GM12878 (cell line): ENCODE measurements around the gene DHRS12. TPM values are rescaled to one million over a fixed set of nuclear protein-coding genes. Genes with fewer than 3 reads are reported as not detected.

Experiments
- ATAC-seq: fragments of 200-7000 bp; cut with Tn5 transposase; 3 replicates; pipeline ENCODE4 v1.9.1; 2020; ENCODE audit warnings: mild to moderate bottlenecking, moderate library complexity
- BruUV-seq: library from RNA; stranded (reverse); fragments of 400-500 nt; replicated peaks from 2 replicates; lab custom pipeline; 2021; lab: Mats Ljungman, UMichigan
- CTCF ChIA-PET: fragments of 300-600 bp; sonication (Branson Sonifier 250); formaldehyde crosslinking; extraction: SDS; loops from one replicate; lab custom pipeline; 2021; ENCODE audit warnings: inconsistent platforms; lab: Yijun Ruan, JAX
- POLR2A ChIA-PET: fragments of 350-600 bp; formaldehyde crosslinking; extraction: SDS; loops from one replicate; lab custom pipeline; 2021; ENCODE audit warnings: inconsistent platforms; lab: Charles Lee
- RAD21 ChIA-PET: fragments of 300-600 bp; sonication (Branson Sonifier 250); formaldehyde crosslinking; loops from one replicate; lab custom pipeline; 2023; ENCODE audit warnings: antibody characterized with exemption; ENCODE audit not compliant: unreplicated experiment; lab: Charles Lee
- SMC1A ChIA-PET: fragments of 300-600 bp; sonication (Branson Sonifier 250); formaldehyde crosslinking; loops from one replicate; lab custom pipeline; 2023; ENCODE audit not compliant: unreplicated experiment, uncharacterized antibody; lab: Charles Lee
- DNase-seq: peaks from one replicate; pipeline ENCODE4 v3.0.0-alpha.2; 2011; ENCODE audit warnings: low read depth, low spot score
- FAIRE-seq: peaks from 3 replicates; lab custom pipeline; 2011; peaks lifted over from hg19 to GRCh38; lab: Jason Lieb, UNC
- H2AFZ ChIP-seq: 2 replicates; pipeline ENCODE4 v1.6.0; 2011; ENCODE audit warnings: low read depth, low read length, control low read depth; ENCODE audit not compliant: control insufficient read depth
- H3K27ac ChIP-seq: 2 replicates; pipeline ENCODE4 v1.5.1; 2011; ENCODE audit warnings: control low read depth; ENCODE audit not compliant: control insufficient read depth, insufficient read depth
- H3K27me3 ChIP-seq, 2 experiments: replicated peaks in 1 of 2; 2 replicates each; pipeline versions ENCODE4 v1.6.0 to v1.6.1; 2011; ENCODE audit warnings: low read length in 1 of 2; ENCODE audit not compliant: control insufficient read depth in 2 of 2, insufficient read depth in 2 of 2
- H3K36me3 ChIP-seq, 2 experiments: 2 replicates each; pipeline ENCODE4 v1.5.1; 2011; ENCODE audit warnings: low read length in 1 of 2; ENCODE audit not compliant: control insufficient read depth in 2 of 2, insufficient read depth in 2 of 2
- H3K4me1 ChIP-seq: 2 replicates; pipeline ENCODE4 v1.6.1; 2011; ENCODE audit warnings: mild to moderate bottlenecking, low read length, moderate library complexity, mixed read lengths; ENCODE audit not compliant: control insufficient read depth, insufficient read depth
- H3K4me2 ChIP-seq: 2 replicates; pipeline ENCODE4 v1.6.0; 2011; ENCODE audit warnings: control low read depth; ENCODE audit not compliant: control insufficient read depth, insufficient read depth
- H3K4me3 ChIP-seq: fragments of 200-600 bp; sonication (generic); 2 replicates; pipeline ENCODE4 v1.5.1; 2016
- H3K79me2 ChIP-seq: 2 replicates; pipeline ENCODE4 v1.6.0; 2011; ENCODE audit warnings: low read length; ENCODE audit not compliant: control insufficient read depth, insufficient read depth
- H3K9ac ChIP-seq: 2 replicates; pipeline ENCODE4 v1.8.0; 2011; ENCODE audit warnings: low read length, control low read depth, mixed read lengths; ENCODE audit not compliant: control insufficient read depth, insufficient read depth
- H3K9me3 ChIP-seq: replicated peaks from 3 replicates; pipeline ENCODE4 v1.5.1; 2011; ENCODE audit warnings: mild to moderate bottlenecking, low read length; ENCODE audit not compliant: control insufficient read depth, insufficient read depth
- H4K20me1 ChIP-seq: 2 replicates; pipeline ENCODE4 v1.6.0; 2011; ENCODE audit not compliant: control insufficient read depth, insufficient read depth
- HDAC2 ChIP-seq: fragments of 200-600 bp; sonication (generic); IDR thresholded peaks from 2 replicates; pipeline ENCODE4 v1.6.1; 2017
- JUND ChIP-seq: IDR thresholded peaks from 2 replicates; pipeline ENCODE4 v1.6.1; 2012; ENCODE audit warnings: low read depth, mild to moderate bottlenecking, low read length, improper control_type of control experiment, moderate library complexity
- NR2C2 ChIP-seq: IDR thresholded peaks from 2 replicates; pipeline ENCODE4 v1.6.1; 2011; ENCODE audit warnings: borderline replicate concordance, low read depth; ENCODE audit not compliant: control insufficient read depth, insufficient read length
- PKNOX1 ChIP-seq: fragments of 450-650 bp; IDR thresholded peaks from 2 replicates; pipeline ENCODE4 v1.6.1; 2016; ENCODE audit warnings: mild to moderate bottlenecking
- ZNF274 ChIP-seq: IDR thresholded peaks from one replicate; pipeline ENCODE4 v1.8.0; 2011; ENCODE audit not compliant: insufficient read length, insufficient read depth
- WGBS: methylation state at CpG from one replicate; pipeline ENCODE4 v1.1.6; 2016; ENCODE audit warnings: low lambda C conversion rate; ENCODE audit not compliant: insufficient replicate concordance, insufficient coverage; ENCODE audit errors: missing lambda C conversion rate; 5-methylcytosine and 5-hydroxymethylcytosine counted together
- in situ Hi-C: fragments of 300-500 bp; cut with MboI; formaldehyde crosslinking; loops from 9 replicates; pipeline ENCODE4 v1.14.3; 2018; ENCODE audit warnings: mixed read lengths
- intact Hi-C: fragments of 100-400 bp; cut with micrococcal nuclease; formaldehyde crosslinking; loops from one replicate; pipeline ENCODE4 v1.14.2; 2022; ENCODE audit not compliant: unreplicated experiment
- polyA plus RNA-seq, 11 experiments: library from polyadenylated mRNA; depleted of rRNA in 4 of 11; unstranded in 6 of 11; stranded (reverse) in 5 of 11; fragments of >200 nt; fragmentation: Nextera tagmentation in 4 of 11; fragmentation: Illumina TruSeq in 1 of 11; extraction: Ambion mirVana in 4 of 11; extraction: Trizol in 1 of 11; gene quantifications; 1 replicate in 1 of 11; 2 replicates in 10 of 11; pipeline versions ENCODE4 v1.2.1 to v1.2.3, GENCODE V29; 2011 to 2016; ENCODE audit warnings: inconsistent platforms in 2 of 11, missing spikeins in 2 of 11, low read depth in 1 of 11
- total RNA-seq, 4 experiments: library from RNA; depleted of rRNA in 3 of 4; stranded (reverse); fragments of >200 nt in 3 of 4; fragmentation: Illumina TruSeq in 1 of 4; extraction: Trizol in 1 of 4; gene quantifications; 2 replicates each; pipeline versions ENCODE4 v1.2.1 to v1.2.3, GENCODE V29; 2013 to 2021

DHRS12 gene
- total and polyA plus RNA-seq, 10 of the 15 experiments (the other 5 are each of a cell fraction or from before 2014, with no cell fraction given) = 2.9 to 11.3 (median 8.2) TPM

DNA sequence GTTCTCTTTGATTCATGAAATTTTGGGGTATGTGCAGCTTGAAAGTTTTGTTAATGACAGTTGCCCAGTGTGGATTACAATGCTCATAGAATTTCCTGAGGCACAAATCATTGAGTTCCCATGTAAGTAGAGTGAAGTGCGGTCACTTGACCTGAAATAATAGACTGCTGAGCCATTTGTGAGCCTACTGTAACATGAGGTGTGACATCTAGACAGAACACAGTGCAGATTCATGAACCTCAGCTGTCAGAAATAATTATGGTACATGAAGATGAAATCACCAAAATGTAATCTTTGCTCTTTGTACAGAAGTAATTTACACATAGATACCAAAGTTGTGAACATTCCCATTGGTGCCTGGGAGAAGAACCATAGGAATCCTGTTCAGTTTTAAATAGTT, 84.6 kb downstream of the DHRS12 start:
- BruUV-seq = no TSS peak
- H3K27me3 ChIP-seq = no peaks in the 10 kb centered on the region
- no peak for DNase-seq
- no peak overlapping the region for H2AFZ ChIP-seq
- 62% methylated on average over 1 of the region's 1 CpG for WGBS
- ChIA-PET SMC1A (interaction anchor here (1.8 to 3.3 kb wide), 2 partner anchors 25 to 31 kb away, joined by 6 to 12 read pairs; no protein-coding TSS in a partner anchor), RAD21 (interaction anchor here (2.6 kb wide), 1 partner anchor 134 kb away, joined by 8 read pairs; no protein-coding TSS in a partner anchor), POLR2A (interaction anchor here (0.8 kb wide), 1 partner anchor 45 kb away, joined by 3 read pairs; no protein-coding TSS in a partner anchor), CTCF (interaction anchor here (0.6 to 1.4 kb wide), 3 partner anchors 42 to 321 kb away, joined by 3 to 4 read pairs (median 3); no protein-coding TSS in a partner anchor)
- no peaks in the 10 kb centered on the region for H3K9me3 ChIP-seq
- no peaks in the 10 kb centered on the region for H3K36me3 ChIP-seq
- TF ChIP-seq NR2C2 = no peak
- TF ChIP-seq HDAC2 = no peak
- no peak for TF ChIP-seq ZNF274
- TF ChIP-seq JUND = no peak
- no peak for TF ChIP-seq PKNOX1
- no peaks in the 10 kb centered on the region for H4K20me1 ChIP-seq
- FAIRE-seq = no peak
- H3K9ac ChIP-seq = no peak overlapping the region
- intact Hi-C loops (no loop called here), in situ Hi-C loops (no loop called here)
- H3K4me2 ChIP-seq = no peak overlapping the region
- ATAC-seq = no peak
- no peak overlapping the region for H3K27ac ChIP-seq
- H3K79me2 ChIP-seq = no peaks in the 10 kb centered on the region
- H3K4me3 ChIP-seq = no peak overlapping the region
- H3K4me1 ChIP-seq = peaks cover 21% of the 10 kb centered on the region

Other genes with a start within 250 kb of the DHRS12 start
- gene WDFY2, start 219.7 kb downstream of the DHRS12 start, total RNA-seq (2014; rRNA removed) = 7.5 TPM in 2 replicates
- 8.5 and 8.9 TPM in 2 replicates for gene WDFY2, start 219.7 kb downstream of the DHRS12 start, total RNA-seq (2014; rRNA removed; fragmentation: Illumina TruSeq; extraction: Trizol)
- 11.0 and 13.0 TPM in 2 replicates for gene WDFY2, start 219.7 kb downstream of the DHRS12 start, total RNA-seq (2021)
- gene WDFY2, start 219.7 kb downstream of the DHRS12 start, polyA plus RNA-seq (2011; rRNA removed) = 4.6 and 6.5 TPM in 2 replicates
- 7.8 and 9.9 TPM in 2 replicates for gene WDFY2, start 219.7 kb downstream of the DHRS12 start, polyA plus RNA-seq (2014; fragmentation: Illumina TruSeq; extraction: Trizol)
- gene WDFY2, start 219.7 kb downstream of the DHRS12 start, polyA plus RNA-seq (2014; fragmentation: Nextera tagmentation; extraction: Ambion mirVana) = 1 to 10 TPM; 2.1 to 2.7 TPM
- 10.0 and 13.5 TPM in 2 replicates for gene WDFY2, start 219.7 kb downstream of the DHRS12 start, polyA plus RNA-seq (2014; rRNA removed)
- gene WDFY2, start 219.7 kb downstream of the DHRS12 start, polyA plus RNA-seq (2016; fragmentation: Nextera tagmentation; extraction: Ambion mirVana) = 10 to 100 TPM in 1 of 2 experiments, 1 to 10 TPM in 1; 8.5 to 10.4 TPM
- gene TMEM272, start 41.0 kb upstream of the DHRS12 start, total RNA-seq (2014; rRNA removed) = 0.05 TPM in 1 of 2 replicates, not detected in the other
- gene TMEM272, start 41.0 kb upstream of the DHRS12 start, total RNA-seq (2014; rRNA removed; fragmentation: Illumina TruSeq; extraction: Trizol) = not detected in 2 replicates
- gene TMEM272, start 41.0 kb upstream of the DHRS12 start, total RNA-seq (2021) = not detected in 2 replicates
- gene TMEM272, start 41.0 kb upstream of the DHRS12 start, polyA plus RNA-seq (2011; rRNA removed) = 0.01 and 0.04 TPM in 2 replicates
- gene TMEM272, start 41.0 kb upstream of the DHRS12 start, polyA plus RNA-seq (2014; fragmentation: Illumina TruSeq; extraction: Trizol) = not detected in 2 replicates
- gene TMEM272, start 41.0 kb upstream of the DHRS12 start, polyA plus RNA-seq (2014; fragmentation: Nextera tagmentation; extraction: Ambion mirVana) = not detected
- gene TMEM272, start 41.0 kb upstream of the DHRS12 start, polyA plus RNA-seq (2014; rRNA removed) = 0.04 TPM in 1 of 2 replicates, not detected in the other
- gene TMEM272, start 41.0 kb upstream of the DHRS12 start, polyA plus RNA-seq (2016; fragmentation: Nextera tagmentation; extraction: Ambion mirVana) = not detected
- not detected in 2 replicates for gene CCDC70, start 57.8 kb upstream of the DHRS12 start, total RNA-seq (2014; rRNA removed)
- not detected in 2 replicates for gene CCDC70, start 57.8 kb upstream of the DHRS12 start, total RNA-seq (2014; rRNA removed; fragmentation: Illumina TruSeq; extraction: Trizol)
- gene CCDC70, start 57.8 kb upstream of the DHRS12 start, total RNA-seq (2021) = not detected in 2 replicates
- not detected in 2 replicates for gene CCDC70, start 57.8 kb upstream of the DHRS12 start, polyA plus RNA-seq (2011; rRNA removed)
- gene CCDC70, start 57.8 kb upstream of the DHRS12 start, polyA plus RNA-seq (2014; fragmentation: Illumina TruSeq; extraction: Trizol) = not detected in 2 replicates
- not detected for gene CCDC70, start 57.8 kb upstream of the DHRS12 start, polyA plus RNA-seq (2014; fragmentation: Nextera tagmentation; extraction: Ambion mirVana)
- gene CCDC70, start 57.8 kb upstream of the DHRS12 start, polyA plus RNA-seq (2014; rRNA removed) = not detected in 2 replicates
- gene CCDC70, start 57.8 kb upstream of the DHRS12 start, polyA plus RNA-seq (2016; fragmentation: Nextera tagmentation; extraction: Ambion mirVana) = not detected
- under 0.01 and 0.16 TPM in 2 replicates for gene ATP7B, start 207.3 kb upstream of the DHRS12 start, total RNA-seq (2014; rRNA removed)
- 0.04 and 0.09 TPM in 2 replicates for gene ATP7B, start 207.3 kb upstream of the DHRS12 start, total RNA-seq (2014; rRNA removed; fragmentation: Illumina TruSeq; extraction: Trizol)
- gene ATP7B, start 207.3 kb upstream of the DHRS12 start, total RNA-seq (2021) = 0.08 and 0.38 TPM in 2 replicates
- 1.1 TPM in 2 replicates for gene ATP7B, start 207.3 kb upstream of the DHRS12 start, polyA plus RNA-seq (2011; rRNA removed)
- gene ATP7B, start 207.3 kb upstream of the DHRS12 start, polyA plus RNA-seq (2014; fragmentation: Illumina TruSeq; extraction: Trizol) = 0.15 and 0.67 TPM in 2 replicates
- gene ATP7B, start 207.3 kb upstream of the DHRS12 start, polyA plus RNA-seq (2014; fragmentation: Nextera tagmentation; extraction: Ambion mirVana) = not detected
- gene ATP7B, start 207.3 kb upstream of the DHRS12 start, polyA plus RNA-seq (2014; rRNA removed) = 0.03 and 0.05 TPM in 2 replicates
- gene ATP7B, start 207.3 kb upstream of the DHRS12 start, polyA plus RNA-seq (2016; fragmentation: Nextera tagmentation; extraction: Ambion mirVana) = under 1 TPM; 0.05 to 0.06 TPM
- 8.4 and 9.4 TPM in 2 replicates for gene ALG11, start 208.2 kb upstream of the DHRS12 start, total RNA-seq (2014; rRNA removed)
- gene ALG11, start 208.2 kb upstream of the DHRS12 start, total RNA-seq (2014; rRNA removed; fragmentation: Illumina TruSeq; extraction: Trizol) = 13.6 and 15.1 TPM in 2 replicates
- gene ALG11, start 208.2 kb upstream of the DHRS12 start, total RNA-seq (2021) = 18.4 and 21.9 TPM in 2 replicates
- 16.9 and 23.7 TPM in 2 replicates for gene ALG11, start 208.2 kb upstream of the DHRS12 start, polyA plus RNA-seq (2011; rRNA removed)
- gene ALG11, start 208.2 kb upstream of the DHRS12 start, polyA plus RNA-seq (2014; fragmentation: Illumina TruSeq; extraction: Trizol) = 12.3 and 16.1 TPM in 2 replicates
- 10 to 100 TPM; 10.4 to 16.0 TPM for gene ALG11, start 208.2 kb upstream of the DHRS12 start, polyA plus RNA-seq (2014; fragmentation: Nextera tagmentation; extraction: Ambion mirVana)
- gene ALG11, start 208.2 kb upstream of the DHRS12 start, polyA plus RNA-seq (2014; rRNA removed) = 9.5 and 10.4 TPM in 2 replicates
- 10 to 100 TPM; 24.7 to 27.7 TPM for gene ALG11, start 208.2 kb upstream of the DHRS12 start, polyA plus RNA-seq (2016; fragmentation: Nextera tagmentation; extraction: Ambion mirVana)
- gene UTP14C, start 220.5 kb upstream of the DHRS12 start, total RNA-seq (2014; rRNA removed) = 5.7 and 6.9 TPM in 2 replicates
- 9.9 and 10.1 TPM in 2 replicates for gene UTP14C, start 220.5 kb upstream of the DHRS12 start, total RNA-seq (2014; rRNA removed; fragmentation: Illumina TruSeq; extraction: Trizol)
- 5.7 and 6.5 TPM in 2 replicates for gene UTP14C, start 220.5 kb upstream of the DHRS12 start, total RNA-seq (2021)
- 10.2 and 13.9 TPM in 2 replicates for gene UTP14C, start 220.5 kb upstream of the DHRS12 start, polyA plus RNA-seq (2011; rRNA removed)
- gene UTP14C, start 220.5 kb upstream of the DHRS12 start, polyA plus RNA-seq (2014; fragmentation: Illumina TruSeq; extraction: Trizol) = 11.2 and 11.6 TPM in 2 replicates
- gene UTP14C, start 220.5 kb upstream of the DHRS12 start, polyA plus RNA-seq (2014; fragmentation: Nextera tagmentation; extraction: Ambion mirVana) = 1 to 10 TPM; 3.4 to 3.6 TPM
- 5.6 and 6.3 TPM in 2 replicates for gene UTP14C, start 220.5 kb upstream of the DHRS12 start, polyA plus RNA-seq (2014; rRNA removed)
- gene UTP14C, start 220.5 kb upstream of the DHRS12 start, polyA plus RNA-seq (2016; fragmentation: Nextera tagmentation; extraction: Ambion mirVana) = 1 to 10 TPM; 3.6 to 4.1 TPM